ENCODE measurements around the gene BIRC6.
"Not testable (repeated sequence)": the region's sequence is repeated elsewhere in the genome, so short reads cannot be mapped to it uniquely, and the experiment has no call there.

Gene BIRC6

GRCh38 chr2:32342801-32343200, 14.0 kb upstream of the BIRC6 start:
- Histone ChIP-seq H3K27me3 (replicated peaks in 2 of 5; ENCODE audit: control insufficient read depth in 4 of 5, insufficient read depth in 5 of 5, low read length in 4 of 5) (no peaks in the 10 kb centered on the region), H3K9me3 (ENCODE audit: control extremely low read depth in 1 of 5, control insufficient read depth in 4 of 5, insufficient read depth in 2 of 5, low read depth in 1 of 5, low read length in 4 of 5) (no peaks in the 10 kb centered on the region), H3K36me3 (ENCODE audit: control insufficient read depth in 4 of 4, insufficient read depth in 4 of 4, low read length in 3 of 4) (peaks cover 0 to 4% (median 0%) of the 10 kb centered on the region in 4 experiments), H3K4me1 (ENCODE audit: control extremely low read depth in 1 of 4, control insufficient read depth in 4 of 4, insufficient read depth in 4 of 4, low read length in 3 of 4) (peaks cover 0 to 10% (median 0%) of the 10 kb centered on the region in 4 experiments), H3K4me3 (ENCODE audit: control insufficient read depth in 1 of 7, extremely low read depth in 1 of 7, insufficient read depth in 4 of 7, low read depth in 2 of 7, low read length in 6 of 7) (peak overlapping the region in 2 of 7 experiments; percentile 8 to 55), H3K27ac (ENCODE audit: insufficient read depth in 1 of 2, low read depth in 1 of 2, low read length in 2 of 2, poor library complexity in 1 of 2, severe bottlenecking in 2 of 2) (no peak overlapping the region)
- ChIA-PET POLR2A (no interaction called here), CTCF (interaction anchor here (1.3 kb wide), 1 partner anchor 8 kb away, joined by 3 read pairs; no protein-coding TSS in a partner anchor)
- 0% methylated on average over 1 of the region's 2 CpGs for WGBS (ENCODE audit: insufficient coverage)
- DNase-seq: peak in 2 of 3 donors; percentile 55 to 60

DNA sequence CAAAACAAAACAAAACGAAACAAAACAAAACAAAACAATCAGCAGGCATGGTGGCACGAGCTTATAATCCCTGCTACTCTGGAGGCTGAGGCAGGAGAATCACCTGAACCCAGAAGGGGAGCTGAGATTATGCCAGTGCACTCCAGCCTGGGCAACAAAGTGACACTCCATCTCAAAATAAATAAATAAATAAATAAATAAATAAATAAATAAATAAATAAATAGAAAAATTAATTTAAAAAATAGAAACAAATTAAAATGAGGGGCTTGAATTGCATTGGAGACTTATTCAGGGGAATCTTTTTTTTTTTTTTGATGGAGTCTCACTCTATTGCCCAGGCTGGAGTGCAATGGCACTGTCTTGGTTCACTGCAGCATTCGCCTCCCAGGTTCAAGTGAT, 6.0 kb upstream of the BIRC6 start:
- not testable (repeated sequence) for H3K4me3 ChIP-seq (ENCODE audit: control insufficient read depth in 1 of 7, extremely low read depth in 1 of 7, insufficient read depth in 4 of 7, low read depth in 2 of 7, low read length in 6 of 7); H3K4me1 ChIP-seq (ENCODE audit: control extremely low read depth in 1 of 4, control insufficient read depth in 4 of 4, insufficient read depth in 4 of 4, low read length in 3 of 4); H3K36me3 ChIP-seq (ENCODE audit: control insufficient read depth in 4 of 4, insufficient read depth in 4 of 4, low read length in 3 of 4); DNase-seq; H3K27ac ChIP-seq (ENCODE audit: insufficient read depth in 1 of 2, low read depth in 1 of 2, low read length in 2 of 2, poor library complexity in 1 of 2, severe bottlenecking in 2 of 2); H3K27me3 ChIP-seq (replicated peaks in 2 of 5; ENCODE audit: control insufficient read depth in 4 of 5, insufficient read depth in 5 of 5, low read length in 4 of 5); H3K9me3 ChIP-seq (ENCODE audit: control extremely low read depth in 1 of 5, control insufficient read depth in 4 of 5, insufficient read depth in 2 of 5, low read depth in 1 of 5, low read length in 4 of 5)
- ChIA-PET CTCF (interaction anchor here (0.9 kb wide), 1 partner anchor 9 kb away, joined by 3 read pairs; no protein-coding TSS in a partner anchor), POLR2A (interaction anchor here (0.6 kb wide), 1 partner anchor 51 kb away, joined by 4 read pairs; no protein-coding TSS in a partner anchor)
- 100% methylated on average over 3 of the region's 3 CpGs for WGBS (ENCODE audit: insufficient coverage)

GRCh38 chr2:32355976-32356680, 695 bp upstream of the BIRC6 start:
- peaks cover 0 to 2% (median 0%) of the 10 kb centered on the region in 4 experiments for H3K36me3 ChIP-seq (ENCODE audit: control insufficient read depth in 4 of 4, insufficient read depth in 4 of 4, low read length in 3 of 4)
- 0% methylated on average over 4 of the region's 10 CpGs for WGBS (ENCODE audit: insufficient coverage)
- H3K27ac ChIP-seq (ENCODE audit: insufficient read depth in 1 of 2, low read depth in 1 of 2, low read length in 2 of 2, poor library complexity in 1 of 2, severe bottlenecking in 2 of 2): peak overlapping the region; percentile 85 to 96
- peak; percentile 38 to 65 (median 61) for DNase-seq
- H3K4me1 ChIP-seq (ENCODE audit: control extremely low read depth in 1 of 4, control insufficient read depth in 4 of 4, insufficient read depth in 4 of 4, low read length in 3 of 4): peaks cover 7 to 31% (median 18%) of the 10 kb centered on the region in 4 experiments
- ChIA-PET POLR2A (no interaction called here), CTCF (no interaction called here)
- H3K4me3 ChIP-seq (ENCODE audit: control insufficient read depth in 1 of 7, extremely low read depth in 1 of 7, insufficient read depth in 4 of 7, low read depth in 2 of 7, low read length in 6 of 7): peak overlapping the region; percentile 85 to 99 (median 97)
- H3K27me3 ChIP-seq (replicated peaks in 2 of 5; ENCODE audit: control insufficient read depth in 4 of 5, insufficient read depth in 5 of 5, low read length in 4 of 5): no peaks in the 10 kb centered on the region
- no peaks in the 10 kb centered on the region for H3K9me3 ChIP-seq (ENCODE audit: control extremely low read depth in 1 of 5, control insufficient read depth in 4 of 5, insufficient read depth in 2 of 5, low read depth in 1 of 5, low read length in 4 of 5)

GRCh38 chr2:32357318-32358110, 691 bp downstream of the BIRC6 start:
- Histone ChIP-seq H3K4me1 (ENCODE audit: control extremely low read depth in 1 of 4, control insufficient read depth in 4 of 4, insufficient read depth in 4 of 4, low read length in 3 of 4) (peaks cover 7 to 31% (median 18%) of the 10 kb centered on the region in 4 experiments), H3K36me3 (ENCODE audit: control insufficient read depth in 4 of 4, insufficient read depth in 4 of 4, low read length in 3 of 4) (peaks cover 4 to 6% (median 4%) of the 10 kb centered on the region in 4 experiments), H3K9me3 (ENCODE audit: control extremely low read depth in 1 of 5, control insufficient read depth in 4 of 5, insufficient read depth in 2 of 5, low read depth in 1 of 5, low read length in 4 of 5) (no peaks in the 10 kb centered on the region), H3K4me3 (ENCODE audit: control insufficient read depth in 1 of 7, extremely low read depth in 1 of 7, insufficient read depth in 4 of 7, low read depth in 2 of 7, low read length in 6 of 7) (peak overlapping the region; percentile 88 to 99 (median 97)), H3K27me3 (replicated peaks in 2 of 5; ENCODE audit: control insufficient read depth in 4 of 5, insufficient read depth in 5 of 5, low read length in 4 of 5) (no peaks in the 10 kb centered on the region), H3K27ac (ENCODE audit: insufficient read depth in 1 of 2, low read depth in 1 of 2, low read length in 2 of 2, poor library complexity in 1 of 2, severe bottlenecking in 2 of 2) (peak overlapping the region; percentile 86 to 96)
- ChIA-PET POLR2A (interaction anchor here (0.7 kb wide), 1 partner anchor 95 kb away, joined by 3 read pairs; no protein-coding TSS in a partner anchor), CTCF (interaction anchor here (0.7 kb wide), 1 partner anchor 20 kb away, joined by 3 read pairs; no protein-coding TSS in a partner anchor)
- 0% methylated on average over 45 of the region's 65 CpGs for WGBS (ENCODE audit: insufficient coverage)
- no peak for DNase-seq

GRCh38 chr2:32358111-32358482, 1.3 kb downstream of the BIRC6 start:
- WGBS (ENCODE audit: insufficient coverage): 7% methylated on average over 13 of the region's 16 CpGs
- H3K4me3 ChIP-seq (ENCODE audit: control insufficient read depth in 1 of 7, extremely low read depth in 1 of 7, insufficient read depth in 4 of 7, low read depth in 2 of 7, low read length in 6 of 7): peak overlapping the region; percentile 88 to 99 (median 97)
- ChIA-PET CTCF (no interaction called here), POLR2A (interaction anchor here (0.7 kb wide), 1 partner anchor 96 kb away, joined by 3 read pairs; no protein-coding TSS in a partner anchor)
- peak overlapping the region; percentile 86 to 96 for H3K27ac ChIP-seq (ENCODE audit: insufficient read depth in 1 of 2, low read depth in 1 of 2, low read length in 2 of 2, poor library complexity in 1 of 2, severe bottlenecking in 2 of 2)
- no peaks in the 10 kb centered on the region for H3K9me3 ChIP-seq (ENCODE audit: control extremely low read depth in 1 of 5, control insufficient read depth in 4 of 5, insufficient read depth in 2 of 5, low read depth in 1 of 5, low read length in 4 of 5)
- H3K27me3 ChIP-seq (replicated peaks in 2 of 5; ENCODE audit: control insufficient read depth in 4 of 5, insufficient read depth in 5 of 5, low read length in 4 of 5): no peaks in the 10 kb centered on the region
- peak in 2 of 3 donors; percentile 31 to 39 for DNase-seq
- peaks cover 4 to 6% (median 4%) of the 10 kb centered on the region in 4 experiments for H3K36me3 ChIP-seq (ENCODE audit: control insufficient read depth in 4 of 4, insufficient read depth in 4 of 4, low read length in 3 of 4)
- H3K4me1 ChIP-seq (ENCODE audit: control extremely low read depth in 1 of 4, control insufficient read depth in 4 of 4, insufficient read depth in 4 of 4, low read length in 3 of 4): peaks cover 8 to 31% (median 20%) of the 10 kb centered on the region in 4 experiments

DNA sequence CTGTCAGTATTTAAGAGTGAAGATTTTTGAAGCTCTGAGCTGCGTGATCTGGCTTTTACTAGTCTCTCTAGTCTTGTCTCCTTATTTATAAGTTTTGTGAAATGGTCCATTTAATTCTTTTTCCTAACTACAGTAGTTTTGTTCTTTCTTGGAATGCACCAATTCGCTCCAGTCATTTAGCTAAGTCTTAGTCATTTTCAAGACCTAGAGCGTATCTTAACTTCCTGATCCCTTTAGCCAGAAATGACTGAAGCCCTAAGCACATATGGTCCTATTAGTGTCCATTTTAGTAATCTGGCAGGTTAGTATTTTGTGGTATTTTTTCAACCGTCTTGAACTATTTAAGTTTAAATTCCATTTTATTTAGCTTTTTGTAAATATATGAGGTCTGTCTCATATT, 3.6 kb downstream of the BIRC6 start:
- peaks cover 10 to 31% (median 21%) of the 10 kb centered on the region in 4 experiments for H3K4me1 ChIP-seq (ENCODE audit: control extremely low read depth in 1 of 4, control insufficient read depth in 4 of 4, insufficient read depth in 4 of 4, low read length in 3 of 4)
- no peaks in the 10 kb centered on the region for H3K27me3 ChIP-seq (replicated peaks in 2 of 5; ENCODE audit: control insufficient read depth in 4 of 5, insufficient read depth in 5 of 5, low read length in 4 of 5)
- H3K27ac ChIP-seq (ENCODE audit: insufficient read depth in 1 of 2, low read depth in 1 of 2, low read length in 2 of 2, poor library complexity in 1 of 2, severe bottlenecking in 2 of 2): peak overlapping the region in 1 of 2 experiments; percentile 11
- peaks cover 4 to 6% (median 4%) of the 10 kb centered on the region in 4 experiments for H3K36me3 ChIP-seq (ENCODE audit: control insufficient read depth in 4 of 4, insufficient read depth in 4 of 4, low read length in 3 of 4)
- H3K4me3 ChIP-seq (ENCODE audit: control insufficient read depth in 1 of 7, extremely low read depth in 1 of 7, insufficient read depth in 4 of 7, low read depth in 2 of 7, low read length in 6 of 7): no peak overlapping the region
- no peak for DNase-seq
- POLR2A ChIA-PET: interaction anchor here (0.8 kb wide), 1 partner anchor 9 kb away, joined by 3 read pairs; no protein-coding TSS in a partner anchor
- CTCF ChIA-PET: interaction anchor here (0.5 kb wide), 1 partner anchor 8 kb away, joined by 3 read pairs; no protein-coding TSS in a partner anchor
- H3K9me3 ChIP-seq (ENCODE audit: control extremely low read depth in 1 of 5, control insufficient read depth in 4 of 5, insufficient read depth in 2 of 5, low read depth in 1 of 5, low read length in 4 of 5): no peaks in the 10 kb centered on the region
- WGBS (ENCODE audit: insufficient coverage): no CpG with 5 or more reads among the region's 4 CpGs
